OCI-LY7 (cell line): ENCODE data around the gene PKD1. TPM values are rescaled to one million over a fixed set of nuclear protein-coding genes. Genes with fewer than 3 reads are reported as not detected.

Experiments
- BruUV-seq: library from RNA; stranded (reverse); fragments of 400-500 nt; replicated peaks from 2 replicates; lab custom pipeline; 2021; lab: Mats Ljungman, UMichigan
- CTCF ChIA-PET: fragments of 300-600 bp; sonication (Branson Sonifier 250); formaldehyde crosslinking; loops from one replicate; lab custom pipeline; 2022; ENCODE audit warnings: antibody characterized with exemption; ENCODE audit not compliant: unreplicated experiment; lab: Charles Lee
- POLR2A ChIA-PET: fragments of 300-600 bp; sonication (Branson Sonifier 250); formaldehyde crosslinking; loops from one replicate; lab custom pipeline; 2022; ENCODE audit warnings: antibody characterized with exemption; lab: Charles Lee
- DNase-seq: peaks from one replicate; pipeline ENCODE4 v3.0.0-alpha.2; 2015; ENCODE audit warnings: low spot score
- H2AFZ ChIP-seq: fragments of 200-600 bp; sonication (generic), shearing (Covaris generic); 2 replicates; pipeline ENCODE4 v1.6.1; 2014; ENCODE audit warnings: mild to moderate bottlenecking, antibody characterized with exemption, low read length, moderate library complexity
- H3K27ac ChIP-seq: fragments of 200-600 bp; sonication (generic); 2 replicates; pipeline ENCODE4 v1.5.1; 2014; ENCODE audit warnings: mixed run types, low read depth, mild to moderate bottlenecking, moderate library complexity, low read length, inconsistent platforms; ENCODE audit not compliant: poor library complexity, severe bottlenecking
- H3K36me3 ChIP-seq: fragments of 200-600 bp; sonication (generic); 2 replicates; pipeline ENCODE4 v1.6.1; 2014; ENCODE audit warnings: mild to moderate bottlenecking, antibody characterized with exemption, low read length, moderate library complexity, mixed read lengths; ENCODE audit not compliant: insufficient read depth
- H3K4me1 ChIP-seq: fragments of 200-600 bp; sonication (generic); 2 replicates; pipeline ENCODE4 v1.5.1; 2014; ENCODE audit warnings: mild to moderate bottlenecking, low read length; ENCODE audit not compliant: insufficient read depth, poor library complexity, severe bottlenecking
- H3K4me2 ChIP-seq: fragments of 200-600 bp; sonication (generic); 2 replicates; pipeline ENCODE4 v1.6.1; 2014; ENCODE audit warnings: mild to moderate bottlenecking, low read length
- H3K4me3 ChIP-seq: fragments of 200-600 bp; sonication (generic); 2 replicates; pipeline ENCODE4 v1.5.1; 2014; ENCODE audit warnings: mild to moderate bottlenecking, low read depth, low read length; ENCODE audit not compliant: poor library complexity, severe bottlenecking
- H3K79me2 ChIP-seq: fragments of 200-600 bp; sonication (generic); 2 replicates; pipeline ENCODE4 v1.6.1; 2016; ENCODE audit warnings: low read depth, mild to moderate bottlenecking, low read length, moderate library complexity, mixed read lengths; ENCODE audit not compliant: insufficient read depth
- H3K9me2 ChIP-seq: fragments of 200-600 bp; sonication (generic); 2 replicates; pipeline ENCODE4 v1.6.1; 2016; ENCODE audit warnings: mild to moderate bottlenecking, low read length, mixed read lengths; ENCODE audit not compliant: insufficient read depth
- H3K9me3 ChIP-seq: fragments of 200-600 bp; sonication (generic); 2 replicates; pipeline ENCODE4 v1.6.1; 2014; ENCODE audit warnings: mild to moderate bottlenecking, mixed run types, low read length, mixed read lengths
- H4K20me1 ChIP-seq: fragments of 200-600 bp; sonication (generic); 2 replicates; pipeline ENCODE4 v1.6.1; 2014; ENCODE audit warnings: mild to moderate bottlenecking, antibody characterized with exemption, low read length, moderate library complexity, mixed read lengths; ENCODE audit not compliant: insufficient read depth
- CTCF ChIP-seq: fragments of 200-600 bp; sonication (generic); conservative IDR thresholded peaks from 2 replicates; pipeline ENCODE4 v1.5.1; 2014; ENCODE audit warnings: mild to moderate bottlenecking, antibody characterized with exemption, low read length, moderate library complexity, mixed read lengths
- EZH2phosphoT487 ChIP-seq: fragments of 200-600 bp; sonication (generic); IDR thresholded peaks from 2 replicates; pipeline ENCODE4 v1.6.1; 2018; ENCODE audit warnings: low read depth, borderline replicate concordance, mild to moderate bottlenecking, mixed run types, antibody characterized with exemption, low read length, moderate library complexity, mixed read lengths
- intact Hi-C: fragments of 100-400 bp; cut with micrococcal nuclease; formaldehyde crosslinking; loops from one replicate; pipeline ENCODE4 v1.10.0; 2022; ENCODE audit not compliant: unreplicated experiment
- total RNA-seq, 2 experiments: library from RNA; depleted of rRNA in 1 of 2; stranded (reverse); fragments of >200 nt in 1 of 2; shearing (Covaris generic) in 1 of 2; gene quantifications; 2 replicates each; pipeline ENCODE4 v1.2.3, GENCODE V29; 2014 to 2022

The PKD1 gene
- total RNA-seq, 2 experiments from 2014 or later = 87.4 to 112 TPM

GRCh38 chr16:2092256-2092620, 43.5 kb downstream of the PKD1 start:
- H2AFZ ChIP-seq = no peak overlapping the region
- no peaks in the 10 kb centered on the region for H3K9me3 ChIP-seq
- H3K4me2 ChIP-seq = no peak overlapping the region
- no peaks in the 10 kb centered on the region for H4K20me1 ChIP-seq
- intact Hi-C loops = no loop called here
- BruUV-seq = no TSS peak
- DNase-seq = no peak
- H3K9me2 ChIP-seq = no peaks in the 10 kb centered on the region
- CTCF ChIA-PET = no interaction called here
- H3K36me3 ChIP-seq = peaks cover 27% of the 10 kb centered on the region; the same call in 1 of the 2 replicates
- TF ChIP-seq CTCF = no peak
- TF ChIP-seq EZH2phosphoT487 = no peak
- H3K79me2 ChIP-seq = no peaks in the 10 kb centered on the region
- POLR2A ChIA-PET = no interaction called here
- H3K4me1 ChIP-seq = peaks cover under 1% of the 10 kb centered on the region
- no peak overlapping the region for H3K4me3 ChIP-seq
- no peak overlapping the region for H3K27ac ChIP-seq

- Histone ChIP-seq H3K27ac (no peak overlapping the region), H3K79me2 (no peaks in the 10 kb centered on the region), H3K4me2 (no peak overlapping the region), H3K9me3 (no peaks in the 10 kb centered on the region), H3K4me1 (peaks cover 5% of the 10 kb centered on the region), H3K4me3 (no peak overlapping the region), H2AFZ (no peak overlapping the region), H3K9me2 (no peaks in the 10 kb centered on the region), H3K36me3 (peaks cover 32% of the 10 kb centered on the region; the same call in 1 of the 2 replicates), H4K20me1 (no peaks in the 10 kb centered on the region)
- CTCF ChIA-PET = no interaction called here
- no TSS peak for BruUV-seq
- intact Hi-C loops = no loop called here
- no peak for DNase-seq
- POLR2A ChIA-PET = no interaction called here
- TF ChIP-seq CTCF (no peak), EZH2phosphoT487 (no peak)
Measured at GRCh38 chr16:2091547-2092255, 44.0 kb downstream of the PKD1 start.

- Histone ChIP-seq H3K9me2 (no peaks in the 10 kb centered on the region), H3K4me1 (peaks cover 6% of the 10 kb centered on the region), H3K4me3 (no peak overlapping the region), H3K27ac (no peak overlapping the region), H3K79me2 (no peaks in the 10 kb centered on the region), H3K9me3 (no peaks in the 10 kb centered on the region), H2AFZ (no peak overlapping the region), H4K20me1 (no peaks in the 10 kb centered on the region), H3K4me2 (no peak overlapping the region), H3K36me3 (peaks cover 38% of the 10 kb centered on the region; the same call in 1 of the 2 replicates)
- intact Hi-C loops = no loop called here
- TF ChIP-seq EZH2phosphoT487 (no peak), CTCF (no peak)
- peak; percentile 57 for DNase-seq
- POLR2A ChIA-PET = no interaction called here
- BruUV-seq = no TSS peak
- CTCF ChIA-PET = no interaction called here
Measured at GRCh38 chr16:2090777-2091546, 44.7 kb downstream of the PKD1 start.
